Hepatocyte (in vitro differentiated cells): Measurements from ENCODE around the gene MSANTD2.

ENCODE experiments used
- CTCF ChIP-seq: fragments of 200-600 bp; sonication (generic); IDR thresholded peaks from 2 replicates; pipeline ENCODE4 v1.5.1; 2016; ENCODE audit warnings: antibody characterized with exemption, mild to moderate bottlenecking; ENCODE audit not compliant: poor library complexity
- EZH2 ChIP-seq: fragments of 200-600 bp; sonication (generic); IDR thresholded peaks from 2 replicates; pipeline ENCODE4 v1.6.1; 2016; ENCODE audit warnings: antibody characterized with exemption, mild to moderate bottlenecking, borderline replicate concordance
- EZH2phosphoT487 ChIP-seq: fragments of 200-600 bp; sonication (generic); IDR thresholded peaks from one replicate; pipeline ENCODE4 v1.6.1; 2018; ENCODE audit warnings: antibody characterized with exemption, mild to moderate bottlenecking, low read depth, moderate library complexity; ENCODE audit not compliant: unreplicated experiment, severe bottlenecking

GRCh38 chr11:124737638-124738305, 62.4 kb downstream of the MSANTD2 start:
- no peak for TF ChIP-seq CTCF
- no peak for TF ChIP-seq EZH2
- no peak for TF ChIP-seq EZH2phosphoT487
